ENCODE results near the gene ZRANB3.
"Not testable (repeated sequence)": the region's sequence is repeated elsewhere in the genome, so short reads cannot be mapped to it uniquely, and the experiment has no call there.

The ZRANB3 gene

DNA sequence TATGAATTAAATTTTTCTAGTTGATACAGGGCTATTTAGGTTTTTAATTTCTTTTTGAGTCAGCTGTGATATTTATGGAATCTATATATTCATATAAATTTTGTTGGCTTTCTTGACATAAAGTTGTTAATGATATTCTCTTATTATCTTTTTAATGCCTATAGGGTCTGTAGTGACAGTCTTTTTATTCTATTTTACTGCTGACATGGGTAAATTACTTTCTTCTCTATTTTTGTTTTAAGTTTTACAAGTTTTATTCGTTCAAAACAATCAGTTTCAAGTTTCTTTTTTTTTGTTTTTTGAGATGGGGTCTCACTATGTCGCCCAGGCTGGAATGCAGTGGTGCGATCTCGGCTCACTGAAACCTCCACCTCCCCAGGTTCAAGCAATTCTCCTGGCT is 226.3 kb downstream of the ZRANB3 start:
- TF ChIP-seq CTCF (IDR thresholded peaks at IDR 0.05) = no peak
- no peak for DNase-seq (ENCODE audit: low spot score)
- H3K4me3 ChIP-seq = no peak overlapping the region

DNA sequence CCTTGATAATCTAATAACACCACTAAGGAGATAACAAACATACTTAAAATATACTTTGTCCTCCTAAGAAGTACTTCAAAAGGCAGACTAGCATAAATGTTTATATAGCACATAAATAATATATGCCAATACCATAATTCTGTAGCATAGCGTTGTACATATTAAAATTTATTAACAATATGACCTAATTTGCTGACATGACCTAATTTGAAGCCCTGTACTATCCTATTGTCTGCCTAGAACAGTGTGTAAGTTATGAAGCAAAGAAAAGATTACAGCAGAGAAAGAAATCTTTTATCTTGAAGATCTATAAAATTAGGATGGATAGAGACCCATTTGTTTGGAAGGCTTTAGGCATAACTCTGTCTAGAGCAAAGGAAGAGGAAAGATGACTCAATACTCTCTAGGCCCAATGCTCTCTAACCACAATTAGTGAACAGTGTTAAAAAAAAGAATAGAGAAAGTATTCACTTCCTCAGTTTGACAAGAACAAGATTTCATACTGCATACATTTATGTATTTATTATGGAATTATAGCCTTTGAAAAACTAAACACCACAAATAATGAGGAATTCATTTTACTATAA is 231.3 kb downstream of the ZRANB3 start:
- TF ChIP-seq CTCF (IDR thresholded peaks at IDR 0.05) = no peak

More for the DNA sequence above, 226.3 kb downstream of the ZRANB3 start:
- H3K27ac ChIP-seq = no peak overlapping the region

DNA sequence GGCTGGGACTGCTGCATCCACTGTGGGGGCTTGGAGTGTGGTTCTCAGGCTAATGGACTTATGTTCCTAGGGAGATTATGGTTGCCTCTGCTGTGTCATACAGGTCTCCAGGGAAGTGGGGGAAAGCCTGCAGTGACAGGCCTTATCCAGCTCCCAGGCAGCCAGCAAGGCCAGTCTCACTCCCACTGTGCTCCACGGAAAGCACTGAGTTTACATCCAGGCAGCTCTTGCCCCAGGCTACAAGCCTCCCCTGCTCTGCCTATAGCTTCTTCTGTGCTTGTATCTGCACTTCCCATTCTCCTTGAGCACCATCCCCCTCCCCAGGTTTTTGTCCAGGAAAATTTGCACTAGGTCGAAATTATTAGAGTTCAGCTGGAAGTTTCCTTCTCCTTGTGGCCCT is 231.9 kb downstream of the ZRANB3 start:
- no peak for DNase-seq (ENCODE audit: low spot score)
- no peak for TF ChIP-seq CTCF (IDR thresholded peaks at IDR 0.05)
- Histone ChIP-seq H3K4me3 (no peak overlapping the region), H3K27ac (no peak overlapping the region)

More for the DNA sequence above, 231.3 kb downstream of the ZRANB3 start:
- H3K27ac ChIP-seq = no peak overlapping the region
- H3K4me3 ChIP-seq = no peak overlapping the region
- no peak for DNase-seq (ENCODE audit: low spot score)

- not testable (repeated sequence) for DNase-seq (ENCODE audit: low spot score); H3K4me3 ChIP-seq; H3K27ac ChIP-seq
These were observed 243.9 kb downstream of the ZRANB3 start for GRCh38 chr2:135287121-135287520.

DNA sequence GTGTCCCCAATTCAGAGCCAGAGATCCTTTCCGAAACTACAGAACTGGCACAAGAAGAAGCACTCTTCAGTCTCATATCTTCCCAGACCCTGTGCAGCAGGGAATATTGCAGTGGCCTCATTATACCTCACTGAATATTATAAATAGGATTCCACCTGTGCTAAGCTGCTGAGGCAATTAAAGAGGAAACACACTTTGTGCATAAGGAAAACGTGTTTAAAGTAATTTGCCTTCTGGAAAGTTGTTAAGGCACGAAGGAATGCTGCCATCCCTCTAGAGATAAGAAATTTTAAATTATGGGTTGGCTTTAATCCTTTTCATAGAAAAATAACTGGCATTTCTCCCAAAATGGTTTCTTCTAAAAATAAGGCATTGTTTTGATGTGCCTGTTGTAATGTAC is 245.6 kb downstream of the ZRANB3 start:
- no peak for DNase-seq (ENCODE audit: low spot score)
- no peak overlapping the region for H3K4me3 ChIP-seq
- no peak for TF ChIP-seq CTCF (IDR thresholded peaks at IDR 0.05)
- H3K27ac ChIP-seq = no peak overlapping the region

DNA sequence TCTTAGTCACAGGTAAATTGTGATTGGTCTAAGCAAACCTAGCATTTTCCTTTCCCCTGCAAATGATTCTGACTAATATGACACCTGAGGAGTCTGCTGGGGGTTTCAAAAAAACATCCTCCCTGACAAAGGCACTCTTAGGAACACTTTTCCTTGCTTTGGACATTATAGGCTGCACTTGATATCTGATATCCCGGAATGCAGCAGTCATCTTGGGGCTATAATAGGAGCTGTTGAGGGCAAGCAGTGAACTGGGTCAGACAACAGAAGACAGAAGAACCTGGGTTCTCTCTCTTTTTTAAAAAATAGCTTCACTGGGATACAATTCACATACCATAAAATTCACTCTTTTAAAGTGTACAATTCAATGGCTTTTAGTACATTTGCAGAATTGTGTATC is 249.6 kb downstream of the ZRANB3 start:
- DNase-seq (ENCODE audit: low spot score) = no peak
- H3K4me3 ChIP-seq = no peak overlapping the region
- TF ChIP-seq CTCF (IDR thresholded peaks at IDR 0.05) = no peak
- H3K27ac ChIP-seq = no peak overlapping the region

DNA sequence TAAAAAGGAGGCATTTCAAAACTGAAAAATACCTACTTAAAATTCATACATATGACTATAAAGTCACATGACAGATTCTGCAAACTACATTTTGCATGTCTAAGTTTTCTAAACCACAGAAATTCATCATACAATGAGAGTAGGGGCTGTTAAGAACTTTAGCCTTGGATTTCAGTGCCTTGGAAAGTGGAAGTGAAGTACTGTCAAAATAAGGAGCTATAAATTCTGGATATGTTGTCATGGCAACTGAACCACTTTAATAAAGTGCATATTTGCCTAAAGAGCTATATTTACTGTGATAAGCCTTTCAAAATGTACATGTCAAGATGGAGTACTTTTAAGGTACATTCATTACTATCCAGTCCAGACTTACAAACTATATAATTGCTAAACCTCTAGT is 251.8 kb downstream of the ZRANB3 start:
- H3K27ac ChIP-seq = no peak overlapping the region
- H3K4me3 ChIP-seq = no peak overlapping the region
- TF ChIP-seq CTCF (IDR thresholded peaks at IDR 0.05) = no peak
- no peak for DNase-seq (ENCODE audit: low spot score)

GRCh38 chr2:135276525-135276924 is 254.5 kb downstream of the ZRANB3 start:
- no peak overlapping the region for H3K27ac ChIP-seq
- no peak for DNase-seq (ENCODE audit: low spot score)
- H3K4me3 ChIP-seq = no peak overlapping the region
- TF ChIP-seq CTCF (IDR thresholded peaks at IDR 0.05) = no peak

Measured in coronary artery (tissue), 2 donors.